K562 (cell line): ENCODE measurements around the gene AIM2. TPM values are rescaled to one million over a fixed set of nuclear protein-coding genes. Genes with fewer than 3 reads are reported as not detected.

Experiments
- ATAC-seq: fragments of 200-7000 bp; cut with Tn5 transposase; 3 replicates; pipeline ENCODE4 v1.9.1; 2020; ENCODE audit warnings: moderate library complexity
- Bru-seq: library from RNA; stranded (reverse); fragments of 400-500 nt; gene quantifications from one replicate; lab custom pipeline; 2021; lab: Mats Ljungman, UMichigan
- BruChase-seq, 2 experiments: library from RNA; stranded (reverse); fragments of 400-500 nt; gene quantifications; one replicate each; lab custom pipeline; 2021; lab: Mats Ljungman, UMichigan
- BruUV-seq: library from RNA; stranded (reverse); fragments of 400-500 nt; replicated peaks from 2 replicates; lab custom pipeline; 2021; lab: Mats Ljungman, UMichigan
- CTCF ChIA-PET: fragments of 300-600 bp; formaldehyde crosslinking; extraction: SDS; loops from one replicate; lab custom pipeline; 2021; ENCODE audit warnings: low intra/inter-chr PET ratio; lab: Yijun Ruan, JAX
- POLR2A ChIA-PET: fragments of 300-600, 350-650 bp; sonication (Branson Sonifier 250); formaldehyde crosslinking; extraction: SDS; loops from one replicate; lab custom pipeline; 2021; ENCODE audit warnings: antibody characterized with exemption, inconsistent platforms; lab: Yijun Ruan, JAX
- DNase-seq, 4 experiments: peaks; one replicate each; pipeline versions ENCODE4 v3.0.0 to v3.0.0-alpha.2; 2011 to 2018; ENCODE audit warnings: low spot score in 3 of 4, mixed read lengths in 3 of 4; ENCODE audit errors: extremely low read depth in 1 of 4
- FAIRE-seq: peaks from 2 replicates; lab custom pipeline; 2011; peaks lifted over from hg19 to GRCh38; lab: Jason Lieb, UNC
- H2AFZ ChIP-seq: 2 replicates; pipeline ENCODE4 v1.6.0; 2011; ENCODE audit warnings: low read depth, low read length, control low read depth, inconsistent platforms
- H3K27ac ChIP-seq: fragments of 200-600 bp; 3 replicates; pipeline ENCODE4 v1.8.0; 2011; ENCODE audit warnings: low read depth, mild to moderate bottlenecking, control low read depth, inconsistent platforms, low read length, moderate library complexity, mixed read lengths; ENCODE audit errors: extremely low read depth
- H3K27me3 ChIP-seq, 2 experiments: fragments of 300-600 bp in 1 of 2; 2 replicates in 1 of 2; 3 replicates in 1 of 2; pipeline versions ENCODE4 v1.6.0 to v1.8.0; 2011; ENCODE audit warnings: inconsistent platforms in 2 of 2, low read length in 2 of 2, mild to moderate bottlenecking in 1 of 2, mixed read lengths in 1 of 2, moderate library complexity in 1 of 2; ENCODE audit not compliant: control insufficient read depth in 2 of 2, insufficient read depth in 2 of 2
- H3K36me3 ChIP-seq: fragments of 300-600 bp; 3 replicates; pipeline ENCODE4 v1.8.0; 2011; ENCODE audit warnings: mild to moderate bottlenecking, low read length, inconsistent platforms; ENCODE audit not compliant: control insufficient read depth, insufficient read depth
- H3K4me1 ChIP-seq, 2 experiments: fragments of 200-600 bp in 1 of 2; replicated peaks in 1 of 2; 2 replicates in 1 of 2; 3 replicates in 1 of 2; pipeline versions ENCODE4 v1.5.1 to v1.8.0; 2011; ENCODE audit warnings: inconsistent platforms in 2 of 2, low read length in 2 of 2, mild to moderate bottlenecking in 1 of 2, mixed read lengths in 1 of 2, moderate library complexity in 1 of 2; ENCODE audit not compliant: control insufficient read depth in 2 of 2, insufficient read depth in 2 of 2
- H3K4me2 ChIP-seq: 2 replicates; pipeline ENCODE4 v1.6.1; 2011; ENCODE audit warnings: low read length, control low read depth, inconsistent platforms, mixed read lengths; ENCODE audit not compliant: insufficient read depth
- H3K4me3 ChIP-seq: fragments of 200-600 bp; sonication (generic), shearing (Covaris generic); 2 replicates; pipeline ENCODE4 v1.5.1; 2016; ENCODE audit warnings: control low read depth, inconsistent platforms
- H3K79me2 ChIP-seq: fragments of 200-600 bp; 3 replicates; pipeline ENCODE4 v1.8.0; 2011; ENCODE audit warnings: low read length, inconsistent platforms; ENCODE audit not compliant: control insufficient read depth, insufficient read depth
- H3K9ac ChIP-seq, 2 experiments: 2 replicates each; pipeline versions ENCODE4 v1.6.0 to v1.6.1; 2011; ENCODE audit warnings: low read depth in 2 of 2, low read length in 2 of 2, control low read depth in 1 of 2, inconsistent platforms in 1 of 2, mild to moderate bottlenecking in 1 of 2, mixed read lengths in 1 of 2; ENCODE audit not compliant: insufficient read depth in 1 of 2
- H3K9me1 ChIP-seq: one replicate; pipeline ENCODE4 v1.6.0; 2011; ENCODE audit warnings: inconsistent platforms, mild to moderate bottlenecking, low read length, moderate library complexity; ENCODE audit not compliant: control insufficient read depth, insufficient read depth
- H3K9me3 ChIP-seq: replicated peaks from 2 replicates; pipeline ENCODE4 v1.5.1; 2011; ENCODE audit warnings: low read depth, low read length, inconsistent platforms; ENCODE audit not compliant: control insufficient read depth, insufficient read depth
- H4K20me1 ChIP-seq: replicated peaks from 2 replicates; pipeline ENCODE4 v1.6.1; 2011; ENCODE audit warnings: low read length, inconsistent platforms, mixed read lengths; ENCODE audit not compliant: control insufficient read depth, insufficient read depth
- ELF1 ChIP-seq: fragments of 200-800 bp; sonication (Bioruptor generic); IDR thresholded peaks from 2 replicates; pipeline ENCODE4 v1.6.1; 2016; ENCODE audit warnings: missing genetic modification characterization, missing compliant biosample characterization
- JUND ChIP-seq, 2 experiments: IDR thresholded peaks; 2 replicates in 1 of 2; 3 replicates in 1 of 2; pipeline ENCODE4 v1.6.1; 2011; ENCODE audit warnings: borderline replicate concordance in 2 of 2, low read depth in 2 of 2, low read length in 2 of 2, improper control_type of control experiment in 1 of 2, missing biosample characterization in 1 of 2, missing genetic modification characterization in 1 of 2, missing genetic modification reagents in 1 of 2
- POLR2B ChIP-seq: fragments of 450-650 bp; IDR thresholded peaks from 2 replicates; pipeline ENCODE4 v1.6.1; 2018; ENCODE audit warnings: low read depth; ENCODE audit not compliant: partially characterized antibody
- PYGO2 ChIP-seq: fragments of 450-650 bp; IDR thresholded peaks from 2 replicates; pipeline ENCODE4 v1.6.1; 2016; ENCODE audit warnings: mild to moderate bottlenecking, missing genetic modification characterization, moderate library complexity, missing compliant biosample characterization
- SNAPC5 ChIP-seq: fragments of 250-450 bp; sonication (Bioruptor Pico); IDR thresholded peaks from 2 replicates; pipeline ENCODE4 v1.8.0; 2021; ENCODE audit warnings: moderate library complexity, mild to moderate bottlenecking, inconsistent platforms
- ZNF407 ChIP-seq: fragments of 450-650 bp; IDR thresholded peaks from 2 replicates; pipeline ENCODE4 v1.6.1; 2016; ENCODE audit warnings: low read depth
- WGBS: fragments of 100-300 bp; shearing (Covaris generic); methylation state at CpG from one replicate; pipeline ENCODE4 v1.1.6; 2016; ENCODE audit warnings: low coverage, mixed read lengths; ENCODE audit not compliant: insufficient coverage; ENCODE audit errors: missing lambda C conversion rate; 5-methylcytosine and 5-hydroxymethylcytosine counted together
- in situ Hi-C: fragments of 300-500 bp; cut with MboI; formaldehyde crosslinking; loops from 4 replicates; pipeline ENCODE4 v1.15.0; 2018; ENCODE audit warnings: inconsistent platforms, mixed read lengths
- intact Hi-C: fragments of 100-400 bp; cut with micrococcal nuclease; formaldehyde crosslinking; loops from 2 replicates; pipeline ENCODE4 v1.14.2; 2022
- long read RNA-seq, 3 experiments: library from polyadenylated mRNA in 2 of 3; library from RNA in 1 of 3; unstranded in 2 of 3; stranded (forward) in 1 of 3; transcript quantifications; one replicate each; pipeline ENCODE4 v2.0.0, GENCODE V29; 2019 to 2022
- polyA minus RNA-seq, 3 experiments: library from RNA; depleted of rRNA, polyadenylated mRNA; stranded (reverse); fragments of >200 nt; gene quantifications; 2 replicates each; pipeline ENCODE4 v1.2.3, GENCODE V29; 2011
- polyA plus RNA-seq, 8 experiments: library from polyadenylated mRNA; depleted of rRNA in 4 of 8; stranded (reverse) in 5 of 8; unstranded in 3 of 8; fragments of >200 nt; fragmentation: Nextera tagmentation in 2 of 8; fragmentation: Illumina TruSeq in 1 of 8; extraction: Ambion mirVana in 2 of 8; extraction: Trizol in 1 of 8; gene quantifications; 2 replicates each; pipeline versions ENCODE4 v1.2.1 to v1.2.3, GENCODE V29; 2011 to 2014; ENCODE audit warnings: inconsistent platforms in 1 of 8, missing spikeins in 1 of 8
- total RNA-seq, 7 experiments: library from RNA; depleted of rRNA in 6 of 7; stranded (reverse); fragments of >200 nt in 6 of 7; fragmentation: Illumina TruSeq in 2 of 7; extraction: Trizol in 2 of 7; gene quantifications; 2 replicates each; pipeline versions ENCODE4 v1.2.1 to v1.2.3, GENCODE V29; 2011 to 2021; ENCODE audit warnings: low replicate concordance in 1 of 7

The AIM2 gene
- total RNA-seq (2011; cell fraction: chromatin; rRNA removed; ENCODE audit: low replicate concordance) = not detected in 2 replicates
- total RNA-seq (2011; cell fraction: nucleolus; rRNA removed) = not detected in 2 replicates
- total RNA-seq (2011; cell fraction: nucleoplasm; rRNA removed) = not detected in 2 replicates
- total RNA-seq (2014; rRNA removed) = 0.08 and 0.86 TPM in 2 replicates
- total RNA-seq (2014; rRNA removed; fragmentation: Illumina TruSeq; extraction: Trizol) = 0.33 TPM in 1 of 2 replicates, not detected in the other
- 0.15 and 0.22 TPM in 2 replicates for total RNA-seq (2015; rRNA removed; fragmentation: Illumina TruSeq; extraction: Trizol)
- 0.22 TPM in 1 of 2 replicates, not detected in the other for total RNA-seq (2021)
- polyA plus RNA-seq (2011; rRNA removed) = 0.10 TPM in 1 of 2 replicates, not detected in the other
- polyA plus RNA-seq (2011; cell fraction: cytosol; rRNA removed) = not detected in 2 replicates
- not detected in 2 replicates for polyA plus RNA-seq (2011; cell fraction: nucleus; rRNA removed)
- polyA plus RNA-seq (2012) = 0.40 and 0.86 TPM in 2 replicates
- polyA plus RNA-seq (2014; fragmentation: Illumina TruSeq; extraction: Trizol) = 0.12 and 0.18 TPM in 2 replicates
- under 1 TPM; 0.18 to 0.24 TPM for polyA plus RNA-seq (2014; fragmentation: Nextera tagmentation; extraction: Ambion mirVana)
- polyA plus RNA-seq (2014; rRNA removed) = 0.95 TPM in 1 of 2 replicates, not detected in the other
- polyA minus RNA-seq (2011; rRNA and poly(A)+ RNA removed) = 0.18 TPM in 1 of 2 replicates, not detected in the other
- not detected in 2 replicates for polyA minus RNA-seq (2011; cell fraction: cytosol; rRNA and poly(A)+ RNA removed)
- not detected in 2 replicates for polyA minus RNA-seq (2011; cell fraction: nucleus; rRNA and poly(A)+ RNA removed)
- percentile 25 among the genes with signal in this experiment for Bru-seq, nascent RNA
- percentile 10 among the genes with signal in this experiment for BruChase-seq, experiment 1, labeled RNA remaining after a 2-hour chase
- percentile 18 among the genes with signal in this experiment for BruChase-seq, experiment 2, labeled RNA remaining after a 6-hour chase
- long read RNA-seq, experiment 1 = 0 reads
- long read RNA-seq, experiment 2 = 0 reads
- long read RNA-seq, experiment 3, partial matches to known transcripts = 0 of 2 reads
- long read RNA-seq, experiment 3, other reads (novel, unspliced or antisense) = 1 of 2 reads

GRCh38 chr1:159076438-159077119 lies at the start of gene AIM2:
TSS of gene AIM2 (minus strand) at chr1:159076766. CDS start at chr1:159073499, 3,267 bp downstream.
- intact Hi-C loops = loop anchor here (5.0 to 10.0 kb wide), 4 partner anchors 262 to 1112 kb away; no protein-coding TSS in a partner anchor
- Histone ChIP-seq H4K20me1 (no peaks in the 10 kb centered on the region), H3K36me3 (no peaks in the 10 kb centered on the region), H3K9me3 (0 out of 2 replicates have a peak, but pooled peaks cover 5% of the 10 kb centered on the region), H3K4me3 (no peak within 1 kb of the TSS), H3K9ac (peak within 1 kb of the TSS in 1 of 2 experiments; percentile 58; a peak in 2 of 4 replicates), H3K4me1 (peaks cover 0 to 19% of the 10 kb centered on the region in 2 experiments; a peak in 4 of 5 replicates), H3K79me2 (no peaks in the 10 kb centered on the region), H2AFZ (peak within 1 kb of the TSS; percentile 100), H3K27ac (peak within 1 kb of the TSS; percentile 93), H3K9me1 (no peaks in the 10 kb centered on the region), H3K27me3 (no peaks in the 10 kb centered on the region), H3K4me2 (peak within 1 kb of the TSS; percentile 61)
- WGBS = 23% methylated on average over 6 of the region's 6 CpGs
- in situ Hi-C loops = no loop called here
- peak; percentile 79 for ATAC-seq
- POLR2A ChIA-PET = interaction anchor here (1.0 kb wide), 3 partner anchors 12 to 16 kb away, joined by 3 to 5 read pairs (median 3); no protein-coding TSS in a partner anchor
- CTCF ChIA-PET = no interaction called here
- DNase-seq = peak; percentile 2 to 43 (median 24)
- TSS peak; percentile 96 for BruUV-seq
- no peak for FAIRE-seq
- TF ChIP-seq SNAPC5 (CRISPR knock-in tag) (no peak), POLR2B (no peak), ZNF407 (no peak), JUND (IDR thresholded peaks at IDR 0.05; ENCODE audit: borderline replicate concordance, low read depth, low read length) (peak; percentile 60; the same call in 1 of the 2 replicates), JUND (tag; IDR thresholded peaks at IDR 0.05; ENCODE audit: borderline replicate concordance, low read depth, low read length) (no peak; the same call in 2 of the 3 replicates), ELF1 (tag) (peak; percentile 48; the same call in 1 of the 2 replicates), PYGO2 (tag) (no peak)
